Measurements from ENCODE around the gene SCNN1A. TPM values are rescaled to one million over a fixed set of nuclear protein-coding genes. Genes with fewer than 3 reads are reported as not detected.

SCNN1A gene
- total and polyA plus RNA-seq, 8 donors = 16.6 to 486 (median 166) TPM

DNA sequence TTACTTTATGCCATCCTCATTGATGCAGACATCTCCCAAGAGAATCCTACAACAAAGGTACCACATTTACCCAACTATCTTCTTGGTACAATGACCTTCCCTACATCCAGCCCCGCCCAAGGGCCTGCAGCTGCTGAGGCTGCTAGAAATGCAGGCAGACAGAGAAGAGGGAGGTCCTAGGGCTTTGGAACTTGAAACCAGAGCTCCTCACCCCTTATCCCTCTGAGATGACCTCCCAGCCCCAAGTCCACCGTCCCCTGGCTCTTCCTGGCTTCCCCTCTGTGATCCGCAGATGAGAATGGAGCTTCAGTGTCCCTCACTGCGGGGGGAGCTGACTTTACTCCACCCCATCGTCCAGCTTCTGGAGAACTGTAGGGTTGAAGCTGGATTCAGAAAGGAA, 31.8 kb downstream of the SCNN1A start:
- Histone ChIP-seq H3K36me3 (peaks cover 0 to 6% (median 2%) of the 10 kb centered on the region in 4 donors), H3K27ac (peak overlapping the region; percentile 33 to 99 (median 97)), H3K27me3 (no peaks in the 10 kb centered on the region), H3K9me3 (no peaks in the 10 kb centered on the region), H3K4me1 (peaks cover 66 to 82% (median 76%) of the 10 kb centered on the region in 4 donors), H3K4me3 (no peak overlapping the region)
- intact Hi-C loops (cut with DNase I; ENCODE audit: low total_unique reads) = no loop called here
- TF ChIP-seq EP300 (IDR thresholded peaks at IDR 0.05) = no peak
- TF ChIP-seq, protein P1, sequence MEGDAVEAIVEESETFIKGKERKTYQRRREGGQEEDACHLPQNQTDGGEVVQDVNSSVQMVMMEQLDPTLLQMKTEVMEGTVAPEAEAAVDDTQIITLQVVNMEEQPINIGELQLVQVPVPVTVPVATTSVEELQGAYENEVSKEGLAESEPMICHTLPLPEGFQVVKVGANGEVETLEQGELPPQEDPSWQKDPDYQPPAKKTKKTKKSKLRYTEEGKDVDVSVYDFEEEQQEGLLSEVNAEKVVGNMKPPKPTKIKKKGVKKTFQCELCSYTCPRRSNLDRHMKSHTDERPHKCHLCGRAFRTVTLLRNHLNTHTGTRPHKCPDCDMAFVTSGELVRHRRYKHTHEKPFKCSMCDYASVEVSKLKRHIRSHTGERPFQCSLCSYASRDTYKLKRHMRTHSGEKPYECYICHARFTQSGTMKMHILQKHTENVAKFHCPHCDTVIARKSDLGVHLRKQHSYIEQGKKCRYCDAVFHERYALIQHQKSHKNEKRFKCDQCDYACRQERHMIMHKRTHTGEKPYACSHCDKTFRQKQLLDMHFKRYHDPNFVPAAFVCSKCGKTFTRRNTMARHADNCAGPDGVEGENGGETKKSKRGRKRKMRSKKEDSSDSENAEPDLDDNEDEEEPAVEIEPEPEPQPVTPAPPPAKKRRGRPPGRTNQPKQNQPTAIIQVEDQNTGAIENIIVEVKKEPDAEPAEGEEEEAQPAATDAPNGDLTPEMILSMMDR (IDR thresholded peaks at IDR 0.05) = no peak
- DNase-seq = no peak
- WGBS, 5 donors = 50 to 57% (median 52%) methylated on average over 5 of the region's 5 CpGs

DNA sequence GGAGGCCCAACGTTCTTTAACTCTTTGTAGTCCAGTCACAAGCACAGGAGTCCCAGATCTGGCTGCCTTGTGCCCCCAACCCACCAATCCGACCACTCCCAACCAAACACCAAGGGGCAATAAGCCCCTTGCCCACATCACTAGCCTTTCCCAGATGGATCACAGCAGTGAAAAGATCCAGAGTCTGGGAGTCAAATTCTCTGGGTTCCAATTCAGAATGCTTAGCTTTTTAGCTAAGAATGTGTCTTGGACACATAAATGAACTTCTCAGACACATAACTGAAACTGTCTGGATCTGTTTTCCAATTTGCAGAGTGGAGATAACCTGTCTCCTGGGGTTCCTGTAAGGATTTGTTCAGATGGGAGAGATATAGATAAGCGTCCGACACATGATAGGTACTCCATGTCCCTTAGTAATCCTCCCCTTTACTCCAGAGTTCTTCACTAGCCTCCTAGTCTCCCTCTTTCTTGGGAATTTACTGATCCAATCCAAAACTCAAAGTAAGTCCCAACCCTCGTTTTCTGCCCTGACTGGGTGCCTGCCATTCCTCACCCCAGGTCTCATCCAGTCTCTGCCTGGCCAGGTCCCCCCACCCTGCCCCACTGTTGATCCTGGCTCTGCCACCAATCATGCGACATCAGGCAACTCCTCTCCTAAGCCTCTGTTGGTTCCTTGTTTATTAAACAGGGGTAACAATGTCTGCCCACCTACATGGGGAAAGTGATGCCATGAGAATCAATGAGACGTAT, 33.0 kb downstream of the SCNN1A start:
- intact Hi-C loops (cut with DNase I; ENCODE audit: low total_unique reads) = no loop called here
- H3K4me1 ChIP-seq = peaks cover 66 to 82% (median 76%) of the 10 kb centered on the region in 4 donors
- peak overlapping the region; percentile 95 to 99 (median 97) for H3K27ac ChIP-seq
- TF ChIP-seq EP300 (IDR thresholded peaks at IDR 0.05) = no peak
- no peak for TF ChIP-seq POLR2AphosphoS5 (IDR thresholded peaks at IDR 0.05)
- TF ChIP-seq, protein P1 (IDR thresholded peaks at IDR 0.05) = no peak
- no peak for TF ChIP-seq POLR2A (IDR thresholded peaks at IDR 0.05)
- peak in 1 of 2 donors; percentile 12 for DNase-seq
- 33 to 40% (median 35%) methylated on average over 7 of the region's 7 CpGs for WGBS, 5 donors
- H3K27me3 ChIP-seq = no peaks in the 10 kb centered on the region
- peak overlapping the region; percentile 75 to 92 (median 82) for H3K4me3 ChIP-seq
- no peaks in the 10 kb centered on the region for H3K9me3 ChIP-seq
- no peaks in the 10 kb centered on the region for H3K36me3 ChIP-seq

DNA sequence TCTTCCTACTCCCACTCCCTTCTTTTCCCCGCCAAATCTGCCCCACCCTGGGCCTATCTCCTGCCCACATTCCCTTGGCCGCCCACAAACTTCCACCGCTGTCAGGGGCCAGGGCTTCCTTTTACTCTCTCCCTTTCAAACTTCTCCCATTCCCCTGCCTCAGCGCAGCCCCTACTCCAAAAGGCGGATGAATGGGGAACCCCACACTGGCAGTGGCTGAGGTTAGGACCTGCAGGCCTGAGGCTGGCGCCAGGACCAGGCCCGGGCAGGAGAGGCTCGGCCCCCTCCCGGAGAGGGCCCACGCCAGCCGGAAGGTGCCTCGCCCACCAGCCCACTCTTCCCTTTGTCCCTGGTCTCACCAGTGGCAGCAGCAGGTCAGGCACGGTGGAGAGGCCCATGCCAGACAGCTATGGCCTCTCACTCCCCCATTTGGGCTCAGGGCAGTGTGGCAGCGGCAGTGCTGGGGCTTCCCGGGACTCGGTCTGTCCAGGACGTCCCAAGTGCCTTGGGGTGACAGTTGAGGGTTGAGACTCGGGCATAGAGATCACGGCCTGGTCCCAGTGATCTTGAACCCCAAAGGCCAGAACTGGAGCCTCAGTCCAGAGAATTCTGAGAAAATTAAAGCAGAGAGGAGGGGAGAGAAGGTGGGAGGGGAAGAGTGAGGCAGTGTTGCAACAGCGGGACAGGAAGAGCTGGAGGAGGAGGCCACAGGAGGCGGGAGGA, 33.8 kb downstream of the SCNN1A start, which contains the start of gene TNFRSF1A:
TNFRSF1A (minus strand) TSS at position 660 of the 723 bp plus-strand sequence; CDS start at position 398, 262 bp downstream.
- Histone ChIP-seq H3K9me3 (no peaks in the 10 kb centered on the region), H3K36me3 (no peaks in the 10 kb centered on the region), H3K27ac (peak within 1 kb of the TSS; percentile 95 to 99 (median 97)), H3K4me1 (peaks cover 66 to 82% (median 76%) of the 10 kb centered on the region in 4 donors), H3K27me3 (no peaks in the 10 kb centered on the region), H3K4me3 (peak within 1 kb of the TSS; percentile 75 to 92 (median 82))
- peak; percentile 75 to 93 for DNase-seq
- 0 to 3% (median 1%) methylated on average over 17 to 21 of the region's 21 CpGs for WGBS, 5 donors
- intact Hi-C loops (cut with DNase I; ENCODE audit: low total_unique reads) = no loop called here
- no peak for TF ChIP-seq EP300 (IDR thresholded peaks at IDR 0.05)
- peak; percentile 53 to 86 (median 75) for TF ChIP-seq POLR2AphosphoS5 (IDR thresholded peaks at IDR 0.05)
- TF ChIP-seq, protein P1 (IDR thresholded peaks at IDR 0.05) = no peak
- TF ChIP-seq POLR2A (IDR thresholded peaks at IDR 0.05) = peak in 1 of 4 donors; percentile 53

DNA sequence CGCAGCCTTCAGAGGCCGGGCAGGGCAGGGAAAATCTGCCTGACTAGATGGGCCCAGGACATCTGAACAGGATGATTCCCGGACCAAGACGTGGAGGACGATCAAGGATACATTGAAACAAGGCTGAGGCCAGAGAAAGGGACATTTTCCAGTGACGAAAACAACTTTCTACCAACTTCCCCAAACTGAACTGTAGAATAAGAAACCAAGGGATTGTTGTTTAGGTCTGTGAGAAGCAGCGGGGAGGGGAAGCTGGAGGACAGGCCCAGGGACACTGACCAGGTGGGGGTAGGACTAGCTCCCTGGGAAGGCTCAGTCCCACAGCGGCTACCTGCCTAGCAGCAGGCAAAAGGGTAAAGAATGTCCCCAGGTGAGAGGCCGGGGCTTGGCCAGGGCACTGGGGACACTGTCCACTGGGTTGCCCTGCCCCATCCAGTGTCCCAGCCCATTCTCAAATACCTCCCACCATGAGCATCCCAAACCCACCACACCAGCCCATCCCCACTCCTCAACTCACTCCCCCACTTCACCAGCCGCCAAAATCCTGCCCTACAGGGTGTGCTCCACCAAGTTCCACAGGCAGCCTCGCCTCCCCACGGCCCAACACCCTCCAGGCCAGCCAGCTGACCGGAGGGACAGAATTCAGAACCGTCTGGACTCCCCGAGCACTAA, 34.5 kb downstream of the SCNN1A start:
- H3K36me3 ChIP-seq = no peaks in the 10 kb centered on the region
- no peaks in the 10 kb centered on the region for H3K27me3 ChIP-seq
- peak overlapping the region; percentile 95 to 99 (median 97) for H3K27ac ChIP-seq
- no peaks in the 10 kb centered on the region for H3K9me3 ChIP-seq
- intact Hi-C loops (cut with DNase I; ENCODE audit: low total_unique reads) = no loop called here
- peaks cover 65 to 79% (median 75%) of the 10 kb centered on the region in 4 donors for H3K4me1 ChIP-seq
- TF ChIP-seq POLR2A (IDR thresholded peaks at IDR 0.05) (no peak), POLR2AphosphoS5 (IDR thresholded peaks at IDR 0.05) (no peak), EP300 (IDR thresholded peaks at IDR 0.05) (no peak)
- TF ChIP-seq, protein P1 (IDR thresholded peaks at IDR 0.05) = no peak
- H3K4me3 ChIP-seq = peak overlapping the region; percentile 75 to 92 (median 82)
- peak in 1 of 2 donors; percentile 61 for DNase-seq
- WGBS, 5 donors = 0 to 2% (median 2%) methylated on average over 15 of the region's 15 CpGs
